Epithelial cell of prostate (primary cell): ENCODE data around the gene XRCC6.
"Not testable (repeated sequence)": the region's sequence is repeated elsewhere in the genome, so short reads cannot be mapped to it uniquely, and the experiment has no call there.

Source experiments
- DNase-seq: peaks from one replicate; pipeline ENCODE4 v3.0.0-alpha.2; 2011; ENCODE audit warnings: low read depth, low spot score
- H3K27ac ChIP-seq: fragments of 450-650 bp; 2 replicates; pipeline ENCODE4 v1.5.1; 2017; ENCODE audit warnings: mild to moderate bottlenecking

The XRCC6 gene

GRCh38 chr22:41642331-41643110 lies 21.4 kb downstream of the XRCC6 start:
- no peak for DNase-seq
- no peak overlapping the region for H3K27ac ChIP-seq

- no peak overlapping the region for H3K27ac ChIP-seq
- no peak for DNase-seq
Observed at GRCh38 chr22:41647771-41648170, 26.7 kb downstream of the XRCC6 start.

- no peak overlapping the region for H3K27ac ChIP-seq
- no peak for DNase-seq
Observed at GRCh38 chr22:41648432-41648831, 27.3 kb downstream of the XRCC6 start.

GRCh38 chr22:41650229-41650628 lies 29.1 kb downstream of the XRCC6 start:
- H3K27ac ChIP-seq, result no peak overlapping the region
- DNase-seq, result no peak

- H3K27ac ChIP-seq, result no peak overlapping the region
- DNase-seq, result no peak
Observed at GRCh38 chr22:41650821-41651220, 29.7 kb downstream of the XRCC6 start.

DNA sequence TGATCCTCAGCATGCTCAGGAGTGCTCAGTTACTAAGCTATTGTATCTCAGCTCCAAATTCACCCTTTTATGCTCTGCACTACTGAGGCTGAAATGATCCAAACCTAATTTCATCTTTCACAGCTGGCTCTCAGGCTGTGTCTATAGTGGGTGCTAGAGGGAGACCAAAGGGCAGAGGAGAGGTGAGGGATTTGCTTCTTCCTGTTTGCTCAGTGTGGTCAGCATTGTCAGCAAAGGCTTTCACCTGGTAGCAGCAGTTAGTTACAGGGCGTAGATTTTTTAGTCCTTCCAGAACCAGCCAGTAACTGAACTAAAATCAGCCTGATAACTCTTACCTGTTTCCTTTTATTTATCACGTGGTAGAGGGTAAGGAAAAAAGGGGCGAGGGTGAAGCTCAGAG lies 33.2 kb downstream of the XRCC6 start:
- H3K27ac ChIP-seq, result no peak overlapping the region
- DNase-seq, result no peak

DNA sequence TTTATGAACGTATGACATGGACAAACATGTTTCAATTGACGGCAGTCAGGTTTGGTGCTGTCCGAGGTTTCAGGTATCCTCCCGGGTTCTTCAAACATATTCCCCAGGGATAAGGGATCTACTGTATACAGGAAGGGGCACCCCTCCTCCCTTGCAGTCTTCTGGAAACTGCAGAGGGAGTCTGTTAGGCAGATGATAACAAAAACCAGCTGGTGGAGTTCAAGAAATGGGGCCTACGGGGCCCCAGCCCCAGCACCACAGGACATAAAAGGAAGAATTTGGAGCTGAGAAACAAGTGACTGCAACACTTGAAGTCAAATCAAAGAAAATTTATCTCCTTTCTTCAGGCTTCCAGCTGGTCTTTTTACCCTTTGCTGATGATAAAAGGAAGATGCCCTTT lies 35.5 kb downstream of the XRCC6 start:
- no peak for DNase-seq
- H3K27ac ChIP-seq, result no peak overlapping the region

DNA sequence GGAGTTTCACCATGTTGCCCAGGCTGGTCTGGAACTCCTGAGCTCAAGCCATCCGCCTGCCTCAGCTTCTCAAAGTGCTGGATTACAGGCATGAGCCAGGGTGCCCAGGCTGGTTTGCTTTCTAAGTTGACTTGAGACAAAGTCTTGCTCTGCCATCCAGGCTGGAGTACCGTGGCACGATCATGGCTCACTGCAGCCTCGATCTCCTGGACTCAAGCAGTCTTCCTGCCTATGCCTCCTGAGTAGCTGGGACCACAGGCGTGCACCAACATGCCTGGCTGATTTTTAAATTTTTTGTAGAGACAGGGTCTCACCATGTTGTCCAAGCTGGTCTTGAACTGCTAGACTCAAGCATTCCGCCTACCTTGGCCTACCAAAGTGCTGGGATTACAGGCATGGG lies 36.6 kb downstream of the XRCC6 start:
- no peak overlapping the region for H3K27ac ChIP-seq
- DNase-seq, result no peak

DNA sequence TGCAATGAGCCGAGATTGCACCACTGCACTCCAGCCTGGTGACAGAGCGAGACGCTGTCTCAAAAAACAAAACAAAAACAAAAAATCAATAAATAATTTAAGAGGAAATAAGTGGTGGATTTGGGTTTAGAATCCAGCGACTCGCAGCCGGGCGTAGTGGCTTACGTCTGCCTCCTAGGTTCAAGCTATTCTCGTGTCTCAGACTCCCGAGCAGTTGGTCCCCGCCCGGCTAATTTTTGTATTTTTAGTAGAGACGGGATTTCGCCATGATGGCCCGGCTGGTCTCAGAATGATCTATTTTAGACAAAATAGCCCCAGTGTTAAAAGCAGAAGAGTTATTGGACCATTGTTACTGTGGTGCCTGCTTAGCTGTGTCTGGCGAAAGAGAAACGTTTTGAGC lies 37.8 kb downstream of the XRCC6 start:
- H3K27ac ChIP-seq, result no peak overlapping the region
- DNase-seq, result no peak

- no peak for DNase-seq
- H3K27ac ChIP-seq, result no peak overlapping the region
Observed at GRCh38 chr22:41659941-41660340, 38.8 kb downstream of the XRCC6 start.

DNA sequence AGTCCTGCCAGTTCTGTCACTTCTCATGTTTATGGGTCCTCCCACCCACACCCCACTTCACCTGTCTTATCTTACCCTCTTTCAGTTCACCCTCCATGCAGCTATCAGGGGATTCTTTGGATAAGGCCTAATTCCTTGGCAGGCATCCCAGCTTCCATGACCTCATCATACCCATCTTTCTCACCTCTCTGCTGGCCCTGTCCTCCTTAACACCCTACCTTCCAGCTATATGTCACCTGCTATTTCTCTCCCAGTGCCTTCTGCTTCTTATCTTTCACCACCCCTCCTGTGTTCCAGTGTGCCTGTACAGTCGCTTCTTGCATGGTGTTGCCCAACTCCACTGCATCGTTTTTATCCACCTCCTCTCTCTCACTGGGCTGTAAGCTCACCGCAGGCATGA lies 39.3 kb downstream of the XRCC6 start:
- H3K27ac ChIP-seq, result no peak overlapping the region
- DNase-seq, result no peak

DNA sequence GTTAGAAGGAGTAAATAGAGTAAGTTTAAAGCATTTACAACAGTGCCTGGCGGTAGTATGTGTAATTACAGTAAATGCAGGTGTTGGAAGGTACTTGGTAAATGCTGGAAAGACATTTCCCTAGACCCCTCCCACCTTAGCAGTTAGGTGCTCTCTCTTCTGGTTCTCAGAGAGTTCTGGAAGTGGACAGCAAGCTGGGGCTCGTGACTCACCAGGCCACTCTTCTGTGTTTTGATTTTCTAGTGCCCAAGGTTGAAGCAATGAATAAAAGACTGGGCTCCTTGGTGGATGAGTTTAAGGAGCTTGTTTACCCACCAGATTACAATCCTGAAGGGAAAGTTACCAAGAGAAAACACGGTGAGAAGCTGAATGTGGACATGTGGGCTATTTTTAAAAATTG lies 40.0 kb downstream of the XRCC6 start:
- H3K27ac ChIP-seq, result no peak overlapping the region
- no peak for DNase-seq

DNA sequence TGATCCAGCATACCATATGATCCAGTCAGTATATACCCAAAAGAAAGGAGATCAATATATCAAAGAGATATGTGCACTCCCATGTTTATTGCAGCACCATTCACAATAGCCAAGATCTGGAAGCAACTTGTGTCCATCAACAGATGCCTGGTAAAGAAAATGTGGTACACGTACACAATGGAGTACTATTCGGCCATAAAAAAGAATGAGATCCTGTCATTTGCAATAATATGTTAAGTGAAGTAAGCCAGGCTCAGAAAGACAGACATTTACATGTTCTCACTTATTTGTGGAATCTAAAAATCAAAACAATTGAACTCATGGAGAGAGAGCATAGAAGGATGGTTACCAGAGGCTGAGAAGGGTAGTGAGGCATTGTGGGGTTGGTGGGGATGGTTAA lies 40.6 kb downstream of the XRCC6 start:
- H3K27ac ChIP-seq, result no peak overlapping the region

GRCh38 chr22:41663594-41663993 lies 42.5 kb downstream of the XRCC6 start:
- DNase-seq, result not testable (repeated sequence)
- peak overlapping the region; percentile 65 for H3K27ac ChIP-seq

More for the DNA sequence above, 40.6 kb downstream of the XRCC6 start:
- no peak for DNase-seq

DNA sequence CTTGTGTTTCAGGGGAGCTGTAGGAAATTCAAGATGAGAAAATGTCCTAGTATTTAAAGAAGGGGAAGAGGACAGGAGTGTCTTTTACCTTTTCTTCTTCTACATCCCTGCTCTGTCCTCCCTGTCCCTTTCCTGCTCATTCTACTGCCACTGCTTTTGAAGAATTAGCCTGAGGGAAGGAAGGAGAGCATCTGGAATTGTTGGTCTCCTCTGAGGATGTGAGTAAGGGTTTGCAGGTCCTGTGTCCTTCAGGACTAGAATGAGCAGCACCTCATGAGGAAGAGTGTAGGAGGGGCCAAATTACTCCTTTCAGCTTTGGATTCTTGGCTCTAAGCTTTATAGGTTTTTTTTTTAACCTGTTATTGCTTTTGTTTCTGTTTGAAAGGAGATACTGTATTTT lies 43.4 kb downstream of the XRCC6 start:
- no peak for DNase-seq
- H3K27ac ChIP-seq, result peak overlapping the region; percentile 65

DNA sequence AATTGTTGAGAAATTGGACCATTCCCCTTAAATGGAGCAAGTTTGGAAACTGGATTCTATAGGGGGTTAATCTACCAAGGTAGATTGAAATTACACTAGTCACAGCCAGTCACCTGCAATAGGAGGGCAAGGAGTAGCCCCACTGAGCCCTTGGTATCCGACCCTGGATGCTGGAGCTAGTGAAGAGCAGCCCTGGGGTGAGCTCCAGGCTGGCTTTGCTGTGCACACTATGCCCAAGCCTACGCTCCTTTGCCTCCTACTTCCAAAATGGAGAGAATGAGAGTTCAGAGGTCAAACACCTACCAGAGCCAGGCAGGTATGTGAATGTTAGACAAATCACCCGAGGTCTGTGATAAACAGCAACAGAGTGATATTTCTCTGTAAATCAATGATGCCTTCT lies 43.9 kb downstream of the XRCC6 start:
- peak overlapping the region; percentile 65 for H3K27ac ChIP-seq
- no peak for DNase-seq

GRCh38 chr22:41668971-41669911 lies 48.1 kb downstream of the XRCC6 start:
- peak overlapping the region; percentile 99 for H3K27ac ChIP-seq
- DNase-seq, result no peak

DNA sequence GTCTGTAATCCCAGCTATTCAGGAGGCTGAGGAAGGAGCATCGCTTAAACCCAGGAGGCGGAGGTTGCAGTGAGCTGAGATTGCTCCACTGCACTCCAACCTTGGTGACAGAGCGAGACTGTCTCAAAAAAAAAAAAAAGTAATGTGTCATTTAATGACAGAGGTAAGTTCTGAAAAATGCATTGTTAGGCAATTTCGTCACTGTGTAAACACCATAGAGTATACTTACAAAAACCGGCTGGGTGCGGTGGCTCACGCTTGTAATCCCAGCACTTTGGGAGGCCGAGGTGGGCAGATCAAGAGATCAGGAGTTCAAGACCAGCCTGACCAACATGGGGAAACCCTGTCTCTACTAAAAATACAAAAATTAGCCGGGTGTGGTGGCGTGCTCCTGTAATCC lies 51.0 kb downstream of the XRCC6 start:
- H3K27ac ChIP-seq, result peak overlapping the region; percentile 68
- DNase-seq, result peak; percentile 62

DNA sequence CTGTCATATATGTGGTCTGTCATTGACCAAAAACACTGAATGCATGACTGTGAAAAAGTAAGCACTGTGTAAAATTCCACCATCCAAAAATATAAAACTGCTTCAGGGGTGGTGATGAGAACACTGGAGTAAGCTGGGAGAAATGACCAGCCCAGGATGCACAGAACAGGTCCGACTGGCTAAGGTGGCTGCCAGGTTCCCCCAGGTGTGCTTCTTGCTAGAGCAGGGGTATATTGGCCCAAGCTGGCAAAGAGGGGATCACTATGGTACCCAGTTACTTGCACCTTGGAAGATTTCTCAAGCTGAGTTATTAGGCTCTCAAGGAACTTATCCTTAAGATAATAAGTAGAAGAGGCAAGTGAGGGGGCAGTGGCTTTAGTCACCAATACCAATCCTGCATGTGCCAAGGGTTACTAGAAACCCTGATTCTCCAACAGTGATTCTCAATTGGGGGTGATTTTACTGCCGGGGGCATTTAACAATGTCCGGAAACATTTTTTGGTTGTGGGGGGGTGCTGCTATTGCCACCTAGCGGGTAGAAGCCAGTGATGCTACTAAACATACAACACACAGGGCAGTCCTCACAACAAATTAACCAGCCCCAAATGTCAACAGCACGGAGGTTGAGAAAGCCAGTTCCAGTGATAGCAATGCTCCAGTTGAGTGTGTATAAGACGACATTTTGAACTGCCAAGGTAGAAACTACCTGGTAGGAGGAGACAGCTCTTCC lies 51.9 kb downstream of the XRCC6 start:
- peak overlapping the region; percentile 68 for H3K27ac ChIP-seq
- no peak for DNase-seq

GRCh38 chr22:41674846-41675340 lies 53.8 kb downstream of the XRCC6 start:
- no peak for DNase-seq
- no peak overlapping the region for H3K27ac ChIP-seq
